ENCODE measurements around the gene ALDH3B1.
A peak's percentile ranks its signal among the peaks of the same experiment; 100 is the strongest.

The ALDH3B1 gene

GRCh38 chr11:68014157-68014946 lies 4.2 kb downstream of the ALDH3B1 start:
- DNase-seq, result no peak

- no peak for DNase-seq
Observed at GRCh38 chr11:68014947-68015447, 4.9 kb downstream of the ALDH3B1 start.

GRCh38 chr11:68015467-68015866 lies 5.3 kb downstream of the ALDH3B1 start:
- no peak for DNase-seq

GRCh38 chr11:68016161-68016903 lies 6.2 kb downstream of the ALDH3B1 start:
- DNase-seq, result no peak

GRCh38 chr11:68016904-68017817 lies 7.0 kb downstream of the ALDH3B1 start:
- no peak for DNase-seq

- DNase-seq, result no peak
Observed at GRCh38 chr11:68017980-68018729, 8.0 kb downstream of the ALDH3B1 start.

- DNase-seq, result no peak
Observed at GRCh38 chr11:68018730-68019190, 8.6 kb downstream of the ALDH3B1 start.

- no peak for DNase-seq
Observed at GRCh38 chr11:68019486-68019885, 9.4 kb downstream of the ALDH3B1 start.

GRCh38 chr11:68020575-68020974 lies 10.4 kb downstream of the ALDH3B1 start:
- no peak for DNase-seq

- DNase-seq, result no peak
Observed at GRCh38 chr11:68021167-68021787, 11.2 kb downstream of the ALDH3B1 start.

GRCh38 chr11:68022531-68022930 lies 12.4 kb downstream of the ALDH3B1 start:
- DNase-seq, result no peak

GRCh38 chr11:68024508-68024907 lies 14.4 kb downstream of the ALDH3B1 start:
- no peak for DNase-seq

- no peak for DNase-seq
Observed at GRCh38 chr11:68025047-68025446, 14.9 kb downstream of the ALDH3B1 start.

- DNase-seq, result no peak
Observed at GRCh38 chr11:68026391-68027105, 16.4 kb downstream of the ALDH3B1 start.

GRCh38 chr11:68027667-68028066 lies 17.5 kb downstream of the ALDH3B1 start:
- DNase-seq, result no peak

- no peak for DNase-seq
Observed at GRCh38 chr11:68028802-68029545, 18.8 kb downstream of the ALDH3B1 start.

- peak; percentile 100 for DNase-seq
Observed at GRCh38 chr11:68030318-68031143, 20.4 kb downstream of the ALDH3B1 start, which contains the start of gene NDUFS8. Gene NDUFS8 (plus strand): TSS chr11:68030681. CDS start chr11:68032152, 1,471 bp downstream.

GRCh38 chr11:68031144-68031464 lies 21.0 kb downstream of the ALDH3B1 start:
- no peak for DNase-seq

- DNase-seq, result no peak
Observed at GRCh38 chr11:68032003-68032402, 21.9 kb downstream of the ALDH3B1 start.

All from KG1 (cell line).